Measurements from ENCODE around the gene MAPKAP1. TPM values are rescaled to one million over a fixed set of nuclear protein-coding genes. Genes with fewer than 3 reads are reported as not detected.

Gene MAPKAP1
- total RNA-seq, result 10 to 100 TPM; 53.8 to 72.1 TPM

DNA sequence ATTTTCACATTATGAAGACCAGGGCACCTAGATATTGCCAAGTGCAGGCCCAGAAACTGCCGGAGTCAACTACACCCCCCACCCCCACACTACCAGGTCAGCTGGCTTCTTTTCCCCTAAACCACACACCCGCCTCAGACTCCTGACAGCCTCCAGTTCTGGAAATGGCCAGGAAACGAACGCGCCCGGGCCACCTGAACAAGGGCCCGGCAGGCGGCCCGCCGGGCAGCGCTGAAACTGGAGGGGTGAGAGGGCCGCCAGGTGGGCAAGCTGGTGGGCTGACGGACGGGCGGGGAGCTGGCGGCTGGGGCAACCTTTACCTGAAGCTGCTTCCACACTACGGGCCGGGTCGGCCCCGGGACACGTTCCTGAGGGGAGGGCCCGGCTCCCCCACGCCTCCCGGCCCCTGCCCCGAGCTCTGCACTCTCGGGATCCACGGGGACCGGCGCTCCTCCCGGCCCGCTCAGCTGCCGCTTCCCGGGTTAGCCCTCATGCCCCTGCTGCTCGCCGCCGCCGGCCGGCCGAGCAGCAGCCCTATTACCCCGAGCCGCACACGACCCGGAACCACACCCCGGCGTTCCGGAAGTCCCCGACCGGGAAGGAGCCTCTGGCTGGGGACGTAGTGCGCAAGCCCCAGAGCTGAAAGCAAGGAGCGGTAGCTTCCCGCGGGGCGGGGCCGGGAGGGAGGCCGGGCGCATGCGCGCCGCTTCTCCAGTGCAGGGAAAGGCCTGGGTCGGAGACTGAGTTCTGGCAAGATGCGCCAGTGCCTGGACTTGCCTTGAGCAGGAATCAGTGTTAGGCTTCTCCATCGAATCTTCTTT, at the start of gene MAPKAP1:
Gene MAPKAP1 (minus strand): TSS at position 558 of the 821 bp plus-strand sequence. CDS start 34,634 bp downstream, outside the sequence.
- H3K36me3 Mint-ChIP-seq, result peaks cover 0 to 19% of the 10 kb centered on the region in 2 donors
- no peaks in the 10 kb centered on the region for H3K9me3 Mint-ChIP-seq
- peak within 1 kb of the TSS; percentile 93 for H3K27ac Mint-ChIP-seq
- DNase-seq (ENCODE audit: low spot score in 2 of 2), result peak; percentile 93 to 96
- peak; percentile 100 for ATAC-seq

DNA sequence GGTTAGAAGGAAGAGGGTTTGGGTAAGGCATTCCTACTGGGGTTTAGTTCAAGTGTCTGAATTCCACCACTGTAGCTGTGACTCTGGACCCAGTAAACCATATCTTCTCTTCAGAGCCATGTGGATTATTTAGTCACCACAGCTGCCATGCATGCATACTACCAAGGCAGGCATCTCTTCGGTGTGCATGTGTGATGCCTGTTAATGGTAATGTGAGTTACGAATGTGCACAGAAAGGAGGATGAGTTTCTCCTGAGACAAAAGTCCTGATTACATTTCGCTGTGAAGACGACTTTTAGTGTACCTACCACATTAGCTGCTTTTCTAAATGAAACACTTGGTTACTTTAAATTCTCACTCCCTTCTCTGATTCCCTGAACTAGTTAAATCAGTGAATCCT, 49.5 kb upstream of the MAPKAP1 start:
- H3K27ac Mint-ChIP-seq, result no peak overlapping the region
- no peak for DNase-seq (ENCODE audit: low spot score in 2 of 2)
- no peaks in the 10 kb centered on the region for H3K36me3 Mint-ChIP-seq
- H3K9me3 Mint-ChIP-seq, result no peaks in the 10 kb centered on the region
- no peak for ATAC-seq

DNA sequence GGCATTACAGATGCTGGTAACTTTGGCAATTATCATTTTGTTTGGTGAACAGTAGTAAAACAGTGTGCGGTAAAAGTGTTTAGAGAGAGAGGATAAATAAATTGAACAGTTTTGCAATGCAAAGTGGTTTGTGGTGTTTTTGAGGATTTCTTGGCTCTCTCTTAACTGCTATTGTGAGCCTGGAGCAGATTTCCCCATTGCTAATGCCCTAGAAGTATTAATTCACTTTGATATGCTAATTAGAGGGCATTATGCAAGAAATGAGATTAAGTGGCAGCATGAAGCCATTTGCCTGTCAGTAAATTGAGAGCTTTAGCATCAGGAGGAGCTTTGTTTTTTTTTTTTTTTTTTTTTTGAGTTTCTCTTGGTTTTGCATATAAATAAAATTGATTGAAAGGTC, 48.3 kb upstream of the MAPKAP1 start:
- Mint-ChIP-seq H3K27ac (no peak overlapping the region), H3K36me3 (no peaks in the 10 kb centered on the region), H3K9me3 (no peaks in the 10 kb centered on the region)
- DNase-seq (ENCODE audit: low spot score in 2 of 2) (no peak), ATAC-seq (no peak)

DNA sequence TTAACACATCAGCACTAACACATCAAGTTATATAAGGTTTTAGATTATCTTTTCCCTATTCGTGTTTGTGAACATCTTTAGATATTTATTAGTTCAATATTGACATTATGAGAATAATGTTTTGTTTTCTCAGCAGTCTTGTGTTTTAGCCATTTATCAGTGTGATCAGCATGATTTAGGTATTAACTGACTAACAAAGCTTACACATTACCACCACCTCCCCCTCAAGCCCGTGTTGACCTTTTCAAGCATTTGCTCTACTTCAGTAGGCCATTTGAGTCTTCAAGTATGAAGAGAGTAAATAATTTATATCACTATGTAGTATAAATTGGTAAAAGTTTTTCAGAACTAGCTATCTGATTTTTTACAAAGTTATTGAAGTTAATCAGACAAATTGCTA, 47.1 kb upstream of the MAPKAP1 start:
- Mint-ChIP-seq H3K36me3 (peaks cover 0 to 6% of the 10 kb centered on the region in 2 donors), H3K9me3 (no peaks in the 10 kb centered on the region), H3K27ac (no peak overlapping the region)
- DNase-seq (ENCODE audit: low spot score in 2 of 2), result no peak
- no peak for ATAC-seq

DNA sequence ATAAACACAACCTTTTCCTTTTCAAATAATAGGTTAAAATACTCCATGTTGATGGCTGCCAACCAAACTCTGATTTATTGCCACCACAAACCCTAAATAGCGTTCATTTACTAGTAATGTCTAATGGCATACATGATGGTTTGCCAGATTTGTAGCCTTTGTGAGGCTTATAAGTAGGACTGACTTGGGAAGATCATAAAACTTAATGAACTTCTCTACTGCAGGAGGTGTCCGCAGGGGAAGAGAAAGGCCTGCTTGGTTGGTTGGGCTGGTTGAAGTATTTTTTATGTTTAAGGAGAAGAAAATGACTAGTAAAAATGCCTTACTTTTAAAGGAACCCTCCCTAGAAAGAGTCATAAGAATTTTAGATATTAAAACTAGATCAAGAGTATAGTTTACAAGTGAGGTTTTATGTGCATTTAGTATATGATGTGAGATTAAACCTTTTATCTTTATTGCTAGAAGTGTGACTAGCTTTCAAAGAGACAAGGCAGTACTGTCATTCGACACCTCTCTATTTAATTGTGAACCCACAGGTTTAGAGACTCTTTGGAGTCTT, 45.1 kb upstream of the MAPKAP1 start:
- no peak overlapping the region for H3K27ac Mint-ChIP-seq
- ATAC-seq, result no peak
- H3K9me3 Mint-ChIP-seq, result no peaks in the 10 kb centered on the region
- DNase-seq (ENCODE audit: low spot score in 2 of 2), result no peak
- peaks cover 0 to 15% of the 10 kb centered on the region in 2 donors for H3K36me3 Mint-ChIP-seq

DNA sequence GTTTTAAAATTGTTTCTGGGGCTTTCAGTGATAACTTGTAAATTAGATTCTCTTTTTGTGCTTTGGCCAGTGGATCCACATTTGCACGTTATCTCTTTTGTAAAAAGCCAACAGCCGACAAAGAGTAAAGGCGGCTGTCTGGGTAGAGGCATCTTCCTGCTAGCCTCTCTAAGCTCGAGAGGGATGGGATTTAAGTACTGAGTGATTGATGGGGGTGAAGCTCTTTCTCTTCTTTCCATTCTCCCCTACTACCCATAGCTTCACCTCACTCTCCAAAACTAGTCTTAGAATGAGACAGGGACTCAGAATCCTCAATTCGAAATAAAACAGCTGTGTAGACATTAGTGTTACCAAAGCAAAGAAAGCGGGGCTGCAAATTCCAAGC, 43.6 kb upstream of the MAPKAP1 start:
- Mint-ChIP-seq H3K36me3 (peaks cover 0 to 15% of the 10 kb centered on the region in 2 donors), H3K9me3 (no peaks in the 10 kb centered on the region), H3K27ac (no peak overlapping the region)
- DNase-seq (ENCODE audit: low spot score in 2 of 2) (no peak), ATAC-seq (no peak)

DNA sequence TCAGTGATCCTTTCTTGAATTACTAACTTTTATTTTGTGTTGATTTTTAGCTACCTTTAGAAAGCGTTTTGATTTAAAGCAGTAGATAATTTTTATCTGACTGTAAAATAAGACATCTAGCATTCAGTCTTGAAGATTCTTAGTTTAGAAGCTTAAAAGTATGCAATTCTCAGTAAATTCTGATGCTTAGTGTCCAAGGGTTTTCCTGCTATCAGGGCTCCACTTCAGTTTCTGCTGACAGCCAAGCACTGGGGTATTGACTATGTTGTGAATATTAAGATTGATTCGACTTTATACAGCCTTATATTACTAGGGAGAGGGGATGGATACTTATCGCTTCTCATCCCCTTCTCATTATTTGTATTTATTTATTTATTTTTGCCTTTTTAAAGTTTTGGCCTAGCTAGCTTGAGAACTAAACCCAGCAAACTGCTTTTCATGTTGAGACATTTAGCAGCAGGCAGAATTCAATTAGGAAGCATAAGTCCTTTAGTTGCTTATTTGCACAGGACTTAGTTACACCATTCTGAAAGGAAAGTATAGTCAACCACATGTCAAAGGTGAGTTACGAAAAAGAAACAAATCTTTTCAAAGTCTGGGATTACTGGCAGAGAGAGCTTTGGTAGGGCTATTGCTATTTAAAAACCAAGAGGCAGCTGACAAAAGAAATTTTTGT, 43.1 kb upstream of the MAPKAP1 start:
- DNase-seq (ENCODE audit: low spot score in 2 of 2) (no peak), ATAC-seq (no peak)
- Mint-ChIP-seq H3K27ac (no peak overlapping the region), H3K9me3 (no peaks in the 10 kb centered on the region), H3K36me3 (peaks cover 0 to 15% of the 10 kb centered on the region in 2 donors)

DNA sequence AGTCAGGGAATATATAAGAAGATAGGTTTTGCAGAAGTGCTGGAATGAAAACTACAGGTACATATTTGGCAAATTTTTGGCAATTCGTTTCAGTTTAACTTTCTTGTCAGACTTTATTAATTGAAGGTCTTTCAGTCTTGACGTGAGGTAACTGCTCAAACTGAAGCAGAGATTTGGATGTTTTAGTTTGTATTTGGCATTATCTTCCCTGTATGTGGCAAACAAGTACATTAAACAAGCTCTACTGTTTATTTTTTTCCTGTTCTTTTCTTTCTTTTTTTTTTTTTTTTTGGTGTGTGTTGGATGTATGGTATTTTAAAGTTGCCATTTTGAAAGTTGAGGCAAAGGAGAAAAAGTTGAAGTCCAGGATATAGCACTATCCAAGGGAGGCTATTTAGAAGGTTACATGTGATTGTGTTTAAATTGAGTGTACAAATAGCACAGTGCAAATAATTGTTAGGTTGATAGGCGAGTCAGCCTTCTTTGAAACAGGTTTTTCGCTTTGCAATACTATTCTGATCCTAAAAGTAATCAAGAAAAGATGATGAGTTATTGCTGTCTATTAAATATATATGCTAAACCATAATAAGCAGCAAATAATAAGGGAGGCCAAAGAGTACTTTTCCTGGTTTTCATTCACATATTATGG, 42.4 kb upstream of the MAPKAP1 start:
- no peak for ATAC-seq
- Mint-ChIP-seq H3K36me3 (peaks cover 0 to 15% of the 10 kb centered on the region in 2 donors), H3K27ac (no peak overlapping the region), H3K9me3 (no peaks in the 10 kb centered on the region)
- no peak for DNase-seq (ENCODE audit: low spot score in 2 of 2)

DNA sequence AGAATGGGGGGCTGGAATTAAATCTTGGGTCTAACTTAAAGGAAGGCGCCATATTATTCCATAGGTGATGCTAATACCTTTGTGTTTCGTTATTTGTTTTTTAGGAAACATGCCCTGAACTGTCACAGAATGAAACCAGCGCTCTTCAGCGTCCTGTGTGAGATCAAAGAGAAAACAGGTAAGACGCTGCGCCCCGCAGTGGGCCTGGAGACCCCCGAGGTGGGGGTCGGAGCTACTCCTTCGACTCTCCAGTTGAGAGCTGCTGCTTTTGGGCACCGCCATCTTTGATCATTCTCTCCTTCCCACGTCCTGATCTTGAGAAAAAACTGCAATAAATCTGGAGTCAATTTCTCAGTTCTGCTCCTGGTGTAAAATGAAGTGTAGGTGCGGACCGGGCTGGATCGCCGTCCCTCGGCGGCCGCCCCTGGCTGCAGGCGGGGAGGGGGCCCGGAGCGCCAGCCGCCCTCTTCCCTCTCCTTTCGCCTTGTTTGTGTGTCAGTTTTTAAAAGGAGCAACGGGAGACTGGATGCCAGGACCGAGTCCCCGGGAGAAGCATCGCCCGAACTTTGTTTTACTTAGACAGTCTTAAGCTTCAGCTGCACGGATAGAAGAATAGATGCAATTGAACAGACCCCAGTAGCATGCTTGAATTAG, 41.6 kb upstream of the MAPKAP1 start:
- peak overlapping the region; percentile 74 to 81 for H3K27ac Mint-ChIP-seq
- no peak for DNase-seq (ENCODE audit: low spot score in 2 of 2)
- no peaks in the 10 kb centered on the region for H3K9me3 Mint-ChIP-seq
- no peak for ATAC-seq
- H3K36me3 Mint-ChIP-seq, result peaks cover 0 to 15% of the 10 kb centered on the region in 2 donors

DNA sequence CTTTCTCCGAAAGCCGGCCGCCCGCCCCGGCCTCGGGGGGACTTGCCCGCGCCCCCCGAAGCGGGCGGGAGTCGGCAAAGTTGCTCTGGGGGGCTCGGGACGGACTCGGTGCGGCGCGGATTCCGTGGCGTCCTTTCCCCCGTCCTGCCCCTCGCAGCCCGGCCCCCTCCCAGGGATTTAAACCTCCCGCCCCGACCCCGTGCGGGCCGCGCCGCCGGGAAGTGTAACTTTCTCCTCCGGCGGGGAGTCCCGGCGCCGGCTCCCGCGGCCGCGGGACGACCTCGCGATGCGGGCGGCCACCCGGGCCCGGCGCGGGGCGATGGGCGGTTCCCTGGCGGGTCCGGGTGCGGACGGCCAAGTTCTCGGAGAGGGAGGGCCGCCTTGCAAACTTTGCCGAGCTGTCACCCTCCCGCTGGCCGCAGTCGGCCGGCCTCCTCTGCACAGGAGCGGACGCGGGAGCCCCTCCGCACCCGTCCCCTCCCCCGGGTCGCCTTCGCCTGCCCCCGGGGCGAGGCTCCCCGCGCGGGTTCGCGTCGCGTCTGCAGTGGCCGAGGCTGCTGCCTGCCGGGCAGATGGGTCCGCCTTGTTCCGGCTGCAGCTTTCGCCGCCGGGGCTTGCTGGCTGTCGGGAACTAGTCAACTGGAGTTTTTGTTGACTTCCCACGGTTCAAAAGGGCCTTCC, 40.9 kb upstream of the MAPKAP1 start:
- H3K36me3 Mint-ChIP-seq, result peaks cover 0 to 15% of the 10 kb centered on the region in 2 donors
- DNase-seq (ENCODE audit: low spot score in 2 of 2), result peak; percentile 29 to 59
- H3K27ac Mint-ChIP-seq, result peak overlapping the region; percentile 74 to 81
- no peaks in the 10 kb centered on the region for H3K9me3 Mint-ChIP-seq
- no peak for ATAC-seq

DNA sequence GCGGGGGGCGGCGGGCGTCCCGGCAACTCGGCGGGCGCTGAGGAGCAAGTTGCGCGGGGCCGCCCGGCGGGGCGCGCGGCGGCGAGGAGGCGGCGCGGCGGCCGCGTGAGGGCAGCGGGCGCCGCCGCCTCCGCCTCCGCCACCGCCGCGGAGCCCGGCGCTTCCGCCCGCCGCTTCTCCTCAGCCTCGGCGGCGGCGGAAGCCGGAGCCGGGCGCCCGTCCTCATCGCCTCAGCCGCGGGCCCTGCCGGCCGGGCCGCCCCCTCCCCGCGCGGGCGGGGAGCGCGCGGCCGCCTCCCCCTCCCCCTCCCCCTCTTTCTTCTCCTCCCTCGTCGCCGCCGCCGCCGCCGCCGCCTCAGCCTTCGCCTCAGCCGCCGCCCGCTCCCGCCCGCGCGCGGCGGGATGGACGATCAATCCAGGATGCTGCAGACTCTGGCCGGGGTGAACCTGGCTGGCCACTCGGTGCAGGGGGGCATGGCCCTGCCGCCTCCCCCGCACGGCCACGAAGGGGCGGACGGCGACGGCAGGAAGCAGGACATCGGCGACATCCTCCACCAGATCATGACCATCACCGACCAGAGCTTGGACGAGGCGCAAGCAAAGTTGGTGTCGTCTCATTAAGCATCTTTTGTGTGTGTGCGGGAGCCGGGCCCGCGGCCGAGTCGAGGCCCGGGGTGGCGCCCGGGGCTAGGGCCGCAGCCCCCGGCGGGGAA, 40.2 kb upstream of the MAPKAP1 start, which contains the start of gene PBX3:
Gene PBX3 (plus strand): TSS at position 321 of the 712 bp plus-strand sequence.
- peak; percentile 47 to 63 for DNase-seq (ENCODE audit: low spot score in 2 of 2)
- ATAC-seq, result peak; percentile 16 to 25
- Mint-ChIP-seq H3K27ac (peak within 1 kb of the TSS; percentile 81 to 97), H3K9me3 (no peaks in the 10 kb centered on the region), H3K36me3 (peaks cover 0 to 15% of the 10 kb centered on the region in 2 donors)

DNA sequence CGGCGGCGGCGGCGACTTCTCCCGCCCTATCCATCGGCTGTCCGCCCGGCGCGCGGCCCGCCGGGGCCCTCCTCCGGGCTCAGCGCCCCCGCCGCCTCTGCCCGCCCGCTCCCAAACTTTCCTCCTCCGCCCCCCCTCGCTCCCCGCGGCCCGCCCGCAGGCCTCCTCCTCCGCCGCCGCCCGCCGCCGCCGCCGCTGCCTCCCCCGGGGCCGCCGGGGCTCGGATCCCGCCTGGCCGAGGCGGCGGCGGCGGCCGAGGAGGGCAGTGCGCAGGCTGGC, 39.7 kb upstream of the MAPKAP1 start:
- ATAC-seq (no peak), DNase-seq (ENCODE audit: low spot score in 2 of 2) (no peak)
- Mint-ChIP-seq H3K27ac (no peak overlapping the region), H3K9me3 (no peaks in the 10 kb centered on the region), H3K36me3 (peaks cover 0 to 15% of the 10 kb centered on the region in 2 donors)

DNA sequence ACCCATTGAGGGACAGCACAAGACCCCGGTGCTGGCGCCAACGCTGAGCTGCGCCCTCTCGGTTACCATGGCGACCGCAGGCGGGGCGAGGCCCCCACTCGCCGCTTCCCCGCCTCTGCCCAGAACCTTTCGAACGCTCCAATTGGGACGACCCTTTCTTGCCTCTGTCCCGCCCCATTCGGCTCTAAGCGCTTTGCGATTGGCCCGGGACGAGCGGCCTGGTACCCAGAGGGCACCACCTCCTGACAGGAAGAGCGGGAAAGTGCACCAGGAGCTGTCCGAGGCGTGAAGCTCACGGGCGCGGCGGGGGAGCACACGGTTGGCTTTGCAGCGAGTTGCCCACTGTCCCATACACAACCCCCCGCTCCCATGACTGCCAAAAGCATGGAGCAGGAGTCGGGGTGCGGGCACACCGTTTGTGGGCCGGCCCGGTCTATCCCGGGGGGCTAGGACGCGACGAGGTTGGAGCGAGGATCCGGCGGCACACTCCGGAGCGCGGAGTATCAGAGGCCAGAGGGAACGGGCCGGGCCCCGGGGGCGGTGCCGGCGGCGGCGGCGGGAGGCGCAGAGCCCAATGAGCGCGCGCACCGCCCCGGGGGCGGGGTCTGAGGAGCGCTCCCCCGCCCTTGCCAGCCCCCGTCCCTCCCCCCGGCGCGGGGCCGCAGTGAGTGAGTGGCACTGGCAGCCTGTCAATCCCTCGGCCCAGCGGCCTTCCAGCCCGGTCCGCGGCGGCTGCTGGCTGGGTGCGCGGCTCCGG, 39.2 kb upstream of the MAPKAP1 start:
- H3K27ac Mint-ChIP-seq, result peak overlapping the region; percentile 81 to 97
- DNase-seq (ENCODE audit: low spot score in 2 of 2), result peak; percentile 91 to 94
- H3K36me3 Mint-ChIP-seq, result peaks cover 0 to 15% of the 10 kb centered on the region in 2 donors
- no peaks in the 10 kb centered on the region for H3K9me3 Mint-ChIP-seq
- peak; percentile 81 to 86 for ATAC-seq

DNA sequence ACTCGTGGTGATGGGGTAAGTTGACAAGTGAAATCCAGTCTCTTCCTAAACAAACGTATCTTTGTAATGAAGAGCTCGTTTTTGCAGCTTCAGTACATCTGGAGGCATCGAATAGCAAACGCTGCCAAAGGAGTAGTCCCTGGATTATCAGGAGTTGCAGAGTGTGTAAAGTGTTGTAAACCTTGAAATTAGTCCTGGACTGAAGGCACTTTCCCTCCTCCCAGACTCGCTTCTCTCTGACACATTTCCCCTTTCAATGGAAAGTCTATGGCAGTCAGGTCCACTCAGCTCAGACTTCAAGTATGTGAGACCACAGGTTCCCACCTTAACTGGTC, 38.6 kb upstream of the MAPKAP1 start:
- Mint-ChIP-seq H3K36me3 (peaks cover 0 to 15% of the 10 kb centered on the region in 2 donors), H3K27ac (peak overlapping the region in 1 of 2 donors; percentile 81), H3K9me3 (no peaks in the 10 kb centered on the region)
- ATAC-seq, result no peak
- no peak for DNase-seq (ENCODE audit: low spot score in 2 of 2)

DNA sequence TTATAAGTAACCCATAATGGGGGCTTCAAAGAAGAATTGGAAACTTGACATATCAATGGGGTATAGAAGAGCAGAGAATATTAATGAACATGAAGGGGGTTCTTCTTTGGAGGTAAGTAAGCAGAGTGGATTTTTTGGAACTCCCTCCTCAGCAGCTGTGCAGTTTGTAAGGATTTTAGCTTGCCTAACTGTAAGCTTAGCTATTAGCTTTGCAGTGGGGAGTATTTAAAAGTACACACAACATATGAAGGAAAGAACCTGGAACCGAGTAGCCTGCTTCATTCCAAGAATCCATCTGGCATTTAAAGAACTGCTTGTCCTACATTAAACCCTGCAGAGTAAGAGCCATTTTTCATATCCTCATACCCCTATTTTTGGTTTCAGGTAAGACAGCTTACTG, 38.0 kb upstream of the MAPKAP1 start:
- DNase-seq (ENCODE audit: low spot score in 2 of 2) (no peak), ATAC-seq (no peak)
- H3K36me3 Mint-ChIP-seq, result peaks cover 0 to 15% of the 10 kb centered on the region in 2 donors
- H3K9me3 Mint-ChIP-seq, result no peaks in the 10 kb centered on the region
- no peak overlapping the region for H3K27ac Mint-ChIP-seq
